GM12873 (cell line): Measurements from ENCODE around the gene CTNNBL1.

Experiments used
- TF ChIP-seq, protein P1 (sequence below): IDR thresholded peaks from 2 replicates; pipeline ENCODE4 v1.5.1; 2012; ENCODE audit warnings: low read depth, mild to moderate bottlenecking, moderate library complexity, low read length, control low read depth; ENCODE audit not compliant: insufficient read depth; ENCODE audit errors: missing control alignments

The CTNNBL1 gene

DNA sequence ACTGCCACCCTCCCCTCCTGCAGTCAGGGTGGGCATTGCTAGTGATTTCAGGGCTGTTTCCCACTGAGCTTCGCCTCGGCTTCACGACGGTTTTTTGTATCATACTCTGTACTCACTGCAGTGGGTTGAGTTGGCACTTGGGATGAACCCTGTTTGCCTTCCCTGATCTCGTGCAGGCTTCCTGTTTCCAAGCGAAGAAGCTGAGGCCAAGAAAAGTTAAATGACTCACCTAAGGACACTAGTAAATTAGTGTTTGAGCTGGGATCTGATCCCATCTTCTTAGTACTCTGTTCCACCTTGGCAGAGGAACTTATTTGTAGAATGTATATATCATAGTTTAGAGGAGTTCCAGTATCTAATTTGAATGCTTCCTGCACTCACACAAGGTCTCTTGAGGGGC is 158.8 kb downstream of the CTNNBL1 start:
- TF ChIP-seq, protein P1, sequence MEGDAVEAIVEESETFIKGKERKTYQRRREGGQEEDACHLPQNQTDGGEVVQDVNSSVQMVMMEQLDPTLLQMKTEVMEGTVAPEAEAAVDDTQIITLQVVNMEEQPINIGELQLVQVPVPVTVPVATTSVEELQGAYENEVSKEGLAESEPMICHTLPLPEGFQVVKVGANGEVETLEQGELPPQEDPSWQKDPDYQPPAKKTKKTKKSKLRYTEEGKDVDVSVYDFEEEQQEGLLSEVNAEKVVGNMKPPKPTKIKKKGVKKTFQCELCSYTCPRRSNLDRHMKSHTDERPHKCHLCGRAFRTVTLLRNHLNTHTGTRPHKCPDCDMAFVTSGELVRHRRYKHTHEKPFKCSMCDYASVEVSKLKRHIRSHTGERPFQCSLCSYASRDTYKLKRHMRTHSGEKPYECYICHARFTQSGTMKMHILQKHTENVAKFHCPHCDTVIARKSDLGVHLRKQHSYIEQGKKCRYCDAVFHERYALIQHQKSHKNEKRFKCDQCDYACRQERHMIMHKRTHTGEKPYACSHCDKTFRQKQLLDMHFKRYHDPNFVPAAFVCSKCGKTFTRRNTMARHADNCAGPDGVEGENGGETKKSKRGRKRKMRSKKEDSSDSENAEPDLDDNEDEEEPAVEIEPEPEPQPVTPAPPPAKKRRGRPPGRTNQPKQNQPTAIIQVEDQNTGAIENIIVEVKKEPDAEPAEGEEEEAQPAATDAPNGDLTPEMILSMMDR = no peak

DNA sequence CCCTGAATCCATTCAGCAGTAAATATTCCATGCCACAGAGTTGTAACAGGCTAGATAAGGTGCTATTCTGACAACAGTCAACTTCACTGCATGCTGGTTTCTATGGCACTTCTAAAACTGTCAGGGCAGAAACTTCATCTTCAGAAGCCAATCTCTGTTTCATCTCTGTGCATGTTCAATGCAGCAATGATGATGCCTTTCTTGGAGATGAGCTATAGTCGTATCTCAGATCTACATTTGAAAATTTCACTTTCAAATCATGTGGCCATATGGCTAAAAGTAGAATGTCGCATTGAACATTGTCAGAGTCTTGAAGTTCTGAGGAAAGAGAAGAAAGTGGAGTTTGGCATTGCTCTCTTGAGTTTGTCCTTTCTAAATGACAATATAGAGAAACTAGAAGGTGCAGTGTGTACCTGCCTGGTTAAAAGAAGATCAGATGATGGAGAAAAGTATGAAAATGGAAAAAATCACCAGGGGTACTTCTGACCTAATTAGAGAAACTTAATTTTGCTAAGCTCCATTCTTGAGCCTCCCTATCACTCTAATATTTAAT is 160.1 kb downstream of the CTNNBL1 start:
- TF ChIP-seq, protein P1 = no peak

DNA sequence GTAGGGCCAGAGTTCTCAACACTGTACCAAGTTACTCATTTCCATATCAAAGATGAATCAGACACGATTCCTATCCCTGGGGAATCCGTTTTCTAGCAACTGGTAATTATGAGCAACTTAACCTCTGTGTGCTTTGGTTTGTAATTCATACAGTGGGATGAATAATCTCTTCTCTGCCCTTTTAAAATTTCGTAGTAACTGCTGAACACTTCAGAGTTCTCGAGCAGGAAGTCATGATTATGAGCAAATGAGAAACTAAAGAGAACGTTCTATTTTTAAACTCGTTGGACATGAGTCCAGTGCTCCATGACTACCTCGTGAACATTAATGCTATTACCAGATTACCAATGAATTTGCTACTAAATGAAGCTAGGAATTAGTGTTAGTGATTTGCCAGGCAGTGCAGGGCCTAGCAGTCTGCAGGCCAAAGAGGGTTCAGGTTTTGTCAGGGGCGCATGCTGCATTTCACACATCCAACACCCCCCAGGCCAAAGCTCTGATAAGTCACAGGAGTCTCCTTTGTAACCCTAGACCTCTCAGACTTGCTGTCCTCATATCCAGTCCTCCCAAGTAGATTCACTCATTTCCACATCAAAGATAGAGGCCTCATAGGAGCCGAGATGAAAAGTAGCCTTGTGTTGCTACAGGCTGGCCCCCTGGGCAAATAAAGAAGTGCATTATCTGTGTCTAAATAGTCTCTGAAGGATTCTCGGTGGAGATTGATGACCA is 163.3 kb downstream of the CTNNBL1 start:
- TF ChIP-seq, protein P1 = no peak

DNA sequence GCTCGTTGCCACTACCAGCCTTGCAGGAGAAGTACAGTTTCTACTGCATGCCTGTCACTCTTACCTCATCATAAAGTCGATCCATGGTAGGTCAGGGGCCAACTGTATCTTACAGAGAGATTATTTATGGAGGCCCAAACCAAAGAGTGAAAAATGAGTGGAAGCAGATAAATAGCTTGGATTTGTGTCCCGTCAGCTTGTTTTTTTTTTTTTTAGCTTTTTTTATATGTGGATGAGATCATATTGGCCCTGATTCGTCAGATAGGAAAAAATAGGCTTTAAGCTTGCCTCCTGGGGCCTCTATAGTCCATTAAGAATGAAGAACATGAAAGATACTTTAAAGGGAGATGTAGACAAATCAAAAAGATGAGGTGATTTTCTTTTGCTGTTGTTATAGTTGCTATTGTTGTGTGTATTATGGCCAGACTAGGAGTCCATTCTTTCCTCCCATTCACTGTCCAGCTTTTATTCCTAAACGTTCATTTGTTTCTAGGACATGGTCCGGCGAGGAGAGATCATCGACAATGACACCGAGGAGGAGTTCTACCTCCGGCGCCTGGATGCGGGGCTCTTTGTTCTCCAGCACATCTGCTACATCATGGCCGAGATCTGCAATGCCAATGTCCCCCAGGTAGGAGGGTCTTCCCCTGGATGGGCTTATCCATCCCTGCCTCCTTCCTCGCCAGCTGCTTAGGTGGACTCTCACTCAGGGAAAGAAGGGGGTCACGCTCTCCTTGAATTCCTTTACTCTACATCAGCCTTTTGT is 165.8 kb downstream of the CTNNBL1 start:
- TF ChIP-seq, protein P1 = no peak

DNA sequence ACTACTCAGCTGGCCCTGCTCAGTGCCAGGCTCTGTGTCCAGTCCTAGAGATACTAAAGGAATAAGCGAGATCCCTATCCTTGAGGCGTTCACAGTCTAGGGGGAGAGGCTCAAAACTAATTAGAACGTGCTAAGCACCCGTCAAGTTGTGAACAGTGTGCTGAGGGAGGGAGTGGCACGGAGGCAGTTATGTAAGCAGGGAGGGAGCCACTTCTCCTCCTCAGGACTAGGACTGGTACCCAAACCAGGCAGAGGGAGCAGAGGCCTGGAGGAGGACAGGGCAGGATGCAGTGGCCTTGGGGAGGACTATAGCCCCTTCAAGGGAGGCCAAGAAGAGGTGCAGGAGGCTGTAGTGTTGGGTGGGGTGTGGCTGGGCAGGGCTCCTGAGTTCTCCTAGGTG is 169.5 kb downstream of the CTNNBL1 start:
- TF ChIP-seq, protein P1 = no peak

DNA sequence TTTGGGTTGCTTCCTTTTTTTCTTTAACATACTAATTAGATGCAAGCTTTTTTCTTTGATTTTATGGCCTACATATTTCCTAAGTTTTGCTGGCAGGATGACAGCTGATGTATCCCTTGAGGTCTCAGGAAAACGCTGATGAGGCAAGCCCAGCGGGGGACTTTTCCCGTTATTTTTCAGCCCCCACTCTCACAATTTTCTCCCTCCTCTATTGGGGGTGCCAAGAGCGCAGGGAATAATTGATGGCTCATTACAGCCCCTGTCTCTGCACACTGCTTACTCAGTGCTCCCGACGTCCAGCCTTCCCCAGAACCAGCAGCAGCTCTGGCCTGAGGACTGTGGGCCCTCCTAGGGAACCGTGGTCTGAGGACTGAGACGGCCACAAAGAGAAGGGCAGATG is 170.5 kb downstream of the CTNNBL1 start:
- TF ChIP-seq, protein P1 = no peak

DNA sequence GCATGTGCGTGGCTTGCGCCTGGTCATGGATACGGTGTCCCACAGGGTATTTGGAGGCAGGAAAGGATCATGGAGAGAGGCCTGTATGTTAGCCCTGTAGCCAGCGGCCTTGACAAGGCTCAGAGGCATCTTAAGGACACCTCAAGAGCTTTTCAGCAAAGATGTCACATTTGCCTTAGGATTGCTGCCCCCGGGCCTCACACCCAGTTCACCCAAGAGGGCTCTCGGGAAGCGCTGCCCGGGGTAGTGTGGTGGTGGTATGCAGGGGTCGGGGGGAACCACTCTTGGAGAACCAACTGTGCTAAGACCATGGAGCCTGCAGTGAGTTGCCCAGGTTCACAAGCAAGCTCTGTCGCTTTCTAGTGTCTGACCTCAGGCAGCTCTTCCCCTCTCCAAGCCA is 172.2 kb downstream of the CTNNBL1 start:
- TF ChIP-seq, protein P1 = no peak
